GM12878 (cell line): ENCODE measurements around the gene TEX13D. TPM values are rescaled to one million over a fixed set of nuclear protein-coding genes. Genes with fewer than 3 reads are reported as not detected.

Experiments
- ATAC-seq: fragments of 200-7000 bp; cut with Tn5 transposase; 3 replicates; pipeline ENCODE4 v1.9.1; 2020; ENCODE audit warnings: mild to moderate bottlenecking, moderate library complexity
- BruUV-seq: library from RNA; stranded (reverse); fragments of 400-500 nt; replicated peaks from 2 replicates; lab custom pipeline; 2021; lab: Mats Ljungman, UMichigan
- CTCF ChIA-PET: fragments of 300-600 bp; sonication (Branson Sonifier 250); formaldehyde crosslinking; extraction: SDS; loops from one replicate; lab custom pipeline; 2021; ENCODE audit warnings: inconsistent platforms; lab: Yijun Ruan, JAX
- POLR2A ChIA-PET: fragments of 350-600 bp; formaldehyde crosslinking; extraction: SDS; loops from one replicate; lab custom pipeline; 2021; ENCODE audit warnings: inconsistent platforms; lab: Charles Lee
- RAD21 ChIA-PET: fragments of 300-600 bp; sonication (Branson Sonifier 250); formaldehyde crosslinking; loops from one replicate; lab custom pipeline; 2023; ENCODE audit warnings: antibody characterized with exemption; ENCODE audit not compliant: unreplicated experiment; lab: Charles Lee
- SMC1A ChIA-PET: fragments of 300-600 bp; sonication (Branson Sonifier 250); formaldehyde crosslinking; loops from one replicate; lab custom pipeline; 2023; ENCODE audit not compliant: unreplicated experiment, uncharacterized antibody; lab: Charles Lee
- DNase-seq: peaks from one replicate; pipeline ENCODE4 v3.0.0-alpha.2; 2011; ENCODE audit warnings: low read depth, low spot score
- FAIRE-seq: peaks from 3 replicates; lab custom pipeline; 2011; peaks lifted over from hg19 to GRCh38; lab: Jason Lieb, UNC
- H2AFZ ChIP-seq: 2 replicates; pipeline ENCODE4 v1.6.0; 2011; ENCODE audit warnings: low read depth, low read length, control low read depth; ENCODE audit not compliant: control insufficient read depth
- H3K27ac ChIP-seq: 2 replicates; pipeline ENCODE4 v1.5.1; 2011; ENCODE audit warnings: control low read depth; ENCODE audit not compliant: control insufficient read depth, insufficient read depth
- H3K27me3 ChIP-seq, 2 experiments: replicated peaks in 1 of 2; 2 replicates each; pipeline versions ENCODE4 v1.6.0 to v1.6.1; 2011; ENCODE audit warnings: low read length in 1 of 2; ENCODE audit not compliant: control insufficient read depth in 2 of 2, insufficient read depth in 2 of 2
- H3K36me3 ChIP-seq, 2 experiments: 2 replicates each; pipeline ENCODE4 v1.5.1; 2011; ENCODE audit warnings: low read length in 1 of 2; ENCODE audit not compliant: control insufficient read depth in 2 of 2, insufficient read depth in 2 of 2
- H3K4me1 ChIP-seq: 2 replicates; pipeline ENCODE4 v1.6.1; 2011; ENCODE audit warnings: mild to moderate bottlenecking, low read length, moderate library complexity, mixed read lengths; ENCODE audit not compliant: control insufficient read depth, insufficient read depth
- H3K4me2 ChIP-seq: 2 replicates; pipeline ENCODE4 v1.6.0; 2011; ENCODE audit warnings: control low read depth; ENCODE audit not compliant: control insufficient read depth, insufficient read depth
- H3K4me3 ChIP-seq: fragments of 200-600 bp; sonication (generic); 2 replicates; pipeline ENCODE4 v1.5.1; 2016
- H3K79me2 ChIP-seq: 2 replicates; pipeline ENCODE4 v1.6.0; 2011; ENCODE audit warnings: low read length; ENCODE audit not compliant: control insufficient read depth, insufficient read depth
- H3K9ac ChIP-seq: 2 replicates; pipeline ENCODE4 v1.8.0; 2011; ENCODE audit warnings: low read length, control low read depth, mixed read lengths; ENCODE audit not compliant: control insufficient read depth, insufficient read depth
- H3K9me3 ChIP-seq: replicated peaks from 3 replicates; pipeline ENCODE4 v1.5.1; 2011; ENCODE audit warnings: mild to moderate bottlenecking, low read length; ENCODE audit not compliant: control insufficient read depth, insufficient read depth
- H4K20me1 ChIP-seq: 2 replicates; pipeline ENCODE4 v1.6.0; 2011; ENCODE audit not compliant: control insufficient read depth, insufficient read depth
- ETV6 ChIP-seq, 2 experiments: fragments of 450-650 bp in 1 of 2; IDR thresholded peaks in 1 of 2; conservative IDR thresholded peaks in 1 of 2; 2 replicates each; pipeline ENCODE4 v1.6.1; 2014; ENCODE audit warnings: antibody characterized with exemption in 1 of 2, borderline replicate concordance in 1 of 2, low read depth in 1 of 2, mild to moderate bottlenecking in 1 of 2, moderate library complexity in 1 of 2
- RUNX3 ChIP-seq: IDR thresholded peaks from 2 replicates; pipeline ENCODE4 v1.6.1; 2012; ENCODE audit warnings: low read length, inconsistent platforms
- SMC3 ChIP-seq: IDR thresholded peaks from 2 replicates; pipeline ENCODE4 v1.6.1; 2011; ENCODE audit warnings: low read length, improper control_type of control experiment, borderline replicate concordance
- SREBF1 ChIP-seq: IDR thresholded peaks from 2 replicates; pipeline ENCODE4 v1.6.1; 2012; ENCODE audit warnings: mild to moderate bottlenecking, low read length
- SUPT20H ChIP-seq: IDR thresholded peaks from 2 replicates; pipeline ENCODE4 v1.6.1; 2011; ENCODE audit warnings: low read depth, mild to moderate bottlenecking, low read length, moderate library complexity, borderline replicate concordance; ENCODE audit not compliant: control insufficient read depth
- WGBS: methylation state at CpG from one replicate; pipeline ENCODE4 v1.1.6; 2016; ENCODE audit warnings: low lambda C conversion rate; ENCODE audit not compliant: insufficient replicate concordance, insufficient coverage; ENCODE audit errors: missing lambda C conversion rate; 5-methylcytosine and 5-hydroxymethylcytosine counted together
- in situ Hi-C: fragments of 300-500 bp; cut with MboI; formaldehyde crosslinking; loops from 9 replicates; pipeline ENCODE4 v1.14.3; 2018; ENCODE audit warnings: mixed read lengths
- intact Hi-C: fragments of 100-400 bp; cut with micrococcal nuclease; formaldehyde crosslinking; loops from one replicate; pipeline ENCODE4 v1.14.2; 2022; ENCODE audit not compliant: unreplicated experiment
- polyA plus RNA-seq, 11 experiments: library from polyadenylated mRNA; depleted of rRNA in 4 of 11; unstranded in 6 of 11; stranded (reverse) in 5 of 11; fragments of >200 nt; fragmentation: Nextera tagmentation in 4 of 11; fragmentation: Illumina TruSeq in 1 of 11; extraction: Ambion mirVana in 4 of 11; extraction: Trizol in 1 of 11; gene quantifications; 1 replicate in 1 of 11; 2 replicates in 10 of 11; pipeline versions ENCODE4 v1.2.1 to v1.2.3, GENCODE V29; 2011 to 2016; ENCODE audit warnings: inconsistent platforms in 2 of 11, missing spikeins in 2 of 11, low read depth in 1 of 11
- total RNA-seq, 4 experiments: library from RNA; depleted of rRNA in 3 of 4; stranded (reverse); fragments of >200 nt in 3 of 4; fragmentation: Illumina TruSeq in 1 of 4; extraction: Trizol in 1 of 4; gene quantifications; 2 replicates each; pipeline versions ENCODE4 v1.2.1 to v1.2.3, GENCODE V29; 2013 to 2021

The TEX13D gene
- total and polyA plus RNA-seq, 10 of the 15 experiments (the other 5 are each of a cell fraction or from before 2014, with no cell fraction given), result 0.11 to 2.9 (median 0.19) TPM; not detected in 1

GRCh38 chrX:124300405-124300804, 32.1 kb upstream of the TEX13D start:
- Histone ChIP-seq H3K9ac (no peak overlapping the region), H3K4me3 (no peak overlapping the region), H3K36me3 (no peaks in the 10 kb centered on the region), H3K79me2 (no peaks in the 10 kb centered on the region), H3K27me3 (no peaks in the 10 kb centered on the region), H4K20me1 (no peaks in the 10 kb centered on the region), H2AFZ (no peak overlapping the region), H3K4me1 (no peaks in the 10 kb centered on the region), H3K9me3 (no peaks in the 10 kb centered on the region), H3K27ac (no peak overlapping the region), H3K4me2 (no peak overlapping the region)
- DNase-seq, result no peak
- intact Hi-C loops (no loop called here), in situ Hi-C loops (no loop called here)
- under 1% methylated on average over 4 of the region's 4 CpGs for WGBS
- TF ChIP-seq RUNX3, result peak; percentile 22; the same call in 1 of the 2 replicates
- no peak for TF ChIP-seq SREBF1
- peak in 1 of 2 experiments; percentile 86; a peak in 2 of 4 replicates for TF ChIP-seq ETV6 (conservative IDR thresholded peaks at IDR 0.05 in 1 of 2, IDR thresholded peaks at IDR 0.05 in 1 of 2; ENCODE audit: borderline replicate concordance in 1 of 2, low read depth in 1 of 2)
- TF ChIP-seq SUPT20H, result no peak
- SMC1A ChIA-PET, result no interaction called here
- BruUV-seq, result no TSS peak
- POLR2A ChIA-PET, result no interaction called here
- CTCF ChIA-PET, result no interaction called here
- RAD21 ChIA-PET, result no interaction called here
- no peak for ATAC-seq
- FAIRE-seq, result no peak

- ChIA-PET RAD21 (no interaction called here), SMC1A (interaction anchor here (0.9 kb wide), 1 partner anchor 12 kb away, joined by 3 read pairs; no protein-coding TSS in a partner anchor), POLR2A (no interaction called here), CTCF (no interaction called here)
- Histone ChIP-seq H3K4me2 (no peak overlapping the region), H3K4me3 (no peak overlapping the region), H3K9me3 (no peaks in the 10 kb centered on the region), H3K27ac (no peak overlapping the region), H3K79me2 (no peaks in the 10 kb centered on the region), H3K27me3 (no peaks in the 10 kb centered on the region), H2AFZ (no peak overlapping the region), H3K9ac (no peak overlapping the region), H3K36me3 (no peaks in the 10 kb centered on the region), H3K4me1 (no peaks in the 10 kb centered on the region), H4K20me1 (no peaks in the 10 kb centered on the region)
- 13% methylated on average over 2 of the region's 2 CpGs for WGBS
- in situ Hi-C loops (no loop called here), intact Hi-C loops (no loop called here)
- no peak for DNase-seq
- no peak for FAIRE-seq
- no peak for ATAC-seq
- BruUV-seq, result no TSS peak
- TF ChIP-seq SMC3, result no peak
- TF ChIP-seq, all 136 proteins: peak for 0
Measured at GRCh38 chrX:124307253-124307907, 25.1 kb upstream of the TEX13D start.
